Measurements from ENCODE around the gene PTGIS.
A peak's percentile ranks its signal among the peaks of the same experiment; 100 is the strongest.

PTGIS gene

DNA sequence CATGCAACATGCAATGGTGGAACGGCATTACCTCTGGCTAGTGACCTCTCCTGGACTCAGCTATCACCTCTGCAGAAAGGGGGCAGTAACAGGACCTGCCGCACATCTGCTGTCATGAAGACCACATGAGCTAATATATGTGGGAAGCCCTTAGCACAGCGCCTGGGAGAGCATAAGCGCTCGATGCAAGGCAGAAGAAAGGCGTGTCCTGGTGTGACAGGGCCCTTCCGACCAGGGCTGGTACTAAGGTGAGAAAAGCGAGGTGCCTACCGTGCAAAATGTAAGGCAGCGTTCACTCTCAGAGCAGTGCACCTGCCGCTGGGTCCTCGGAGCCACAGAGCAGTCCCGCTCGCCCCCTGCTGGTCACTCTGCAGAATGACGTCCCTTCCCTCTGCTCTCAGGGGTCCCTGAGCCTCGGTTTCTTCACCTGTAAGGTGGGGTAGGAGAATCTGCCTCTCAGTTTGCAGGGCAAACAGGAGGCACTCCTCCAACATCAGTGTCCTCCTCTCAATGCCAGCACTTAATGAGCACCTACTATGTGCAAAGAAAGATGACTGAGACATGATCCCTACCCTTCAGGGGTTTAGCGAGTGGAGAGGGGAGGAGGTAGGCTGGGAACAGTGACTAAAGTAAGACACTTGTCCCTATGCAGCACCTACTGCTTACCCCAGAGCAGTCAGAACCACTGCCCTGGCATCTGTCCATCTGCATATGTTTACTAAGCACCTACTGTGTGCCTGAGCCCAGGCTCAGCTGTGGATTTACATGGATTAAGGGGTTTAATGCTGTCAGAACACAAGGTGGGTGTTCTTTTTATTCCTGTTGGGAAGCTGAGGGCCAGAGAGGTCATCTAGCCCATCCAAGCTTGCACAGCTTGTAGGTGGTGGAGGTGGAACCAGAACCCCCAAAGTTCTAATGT lies 41.1 kb upstream of the PTGIS start:
- no peak overlapping the region for H3K27ac ChIP-seq
- peak overlapping the region; percentile 70 for H2AFZ ChIP-seq
- H3K4me2 ChIP-seq (ENCODE audit: low read length), result peak overlapping the region; percentile 55
- no peaks in the 10 kb centered on the region for H3K36me3 ChIP-seq (ENCODE audit: control insufficient read depth, insufficient read depth, low read length)
- H3K4me3 ChIP-seq (ENCODE audit: low read depth, low read length), result peak overlapping the region; percentile 30
- no peak overlapping the region for H3K9ac ChIP-seq
- H3K27me3 ChIP-seq (ENCODE audit: control insufficient read depth, insufficient read depth, low read length), result no peaks in the 10 kb centered on the region
- TF ChIP-seq, protein P1, sequence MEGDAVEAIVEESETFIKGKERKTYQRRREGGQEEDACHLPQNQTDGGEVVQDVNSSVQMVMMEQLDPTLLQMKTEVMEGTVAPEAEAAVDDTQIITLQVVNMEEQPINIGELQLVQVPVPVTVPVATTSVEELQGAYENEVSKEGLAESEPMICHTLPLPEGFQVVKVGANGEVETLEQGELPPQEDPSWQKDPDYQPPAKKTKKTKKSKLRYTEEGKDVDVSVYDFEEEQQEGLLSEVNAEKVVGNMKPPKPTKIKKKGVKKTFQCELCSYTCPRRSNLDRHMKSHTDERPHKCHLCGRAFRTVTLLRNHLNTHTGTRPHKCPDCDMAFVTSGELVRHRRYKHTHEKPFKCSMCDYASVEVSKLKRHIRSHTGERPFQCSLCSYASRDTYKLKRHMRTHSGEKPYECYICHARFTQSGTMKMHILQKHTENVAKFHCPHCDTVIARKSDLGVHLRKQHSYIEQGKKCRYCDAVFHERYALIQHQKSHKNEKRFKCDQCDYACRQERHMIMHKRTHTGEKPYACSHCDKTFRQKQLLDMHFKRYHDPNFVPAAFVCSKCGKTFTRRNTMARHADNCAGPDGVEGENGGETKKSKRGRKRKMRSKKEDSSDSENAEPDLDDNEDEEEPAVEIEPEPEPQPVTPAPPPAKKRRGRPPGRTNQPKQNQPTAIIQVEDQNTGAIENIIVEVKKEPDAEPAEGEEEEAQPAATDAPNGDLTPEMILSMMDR (IDR thresholded peaks at IDR 0.05), result peak; percentile 94
- H3K4me1 ChIP-seq, result peaks cover 9% of the 10 kb centered on the region
- H3K9me3 ChIP-seq (ENCODE audit: control insufficient read depth, low read length), result no peaks in the 10 kb centered on the region
- H3K79me2 ChIP-seq, result no peaks in the 10 kb centered on the region

DNA sequence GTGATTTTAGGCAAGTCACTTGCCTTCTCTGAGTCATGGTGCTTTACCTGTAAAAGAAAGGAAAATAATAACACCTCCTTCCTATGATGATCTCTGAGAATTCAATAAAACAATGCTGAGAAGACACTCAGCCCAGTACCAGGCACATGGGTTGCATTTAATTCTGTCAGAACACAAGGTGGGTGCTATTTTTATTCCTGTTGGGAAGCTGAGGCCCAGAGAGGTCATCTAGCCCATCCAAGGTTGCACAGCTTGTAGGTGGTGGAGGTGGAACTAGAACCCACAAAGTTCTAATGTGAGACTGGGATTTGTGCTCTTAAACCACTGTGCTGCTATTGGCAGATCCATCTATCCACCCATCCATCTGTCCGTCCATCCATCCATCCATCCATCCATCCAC lies 39.6 kb upstream of the PTGIS start:
- Histone ChIP-seq H3K9ac (no peak overlapping the region), H3K4me3 (ENCODE audit: low read depth, low read length) (no peak overlapping the region), H3K79me2 (no peaks in the 10 kb centered on the region), H3K27me3 (ENCODE audit: control insufficient read depth, insufficient read depth, low read length) (no peaks in the 10 kb centered on the region), H3K4me1 (peaks cover 9% of the 10 kb centered on the region), H3K4me2 (ENCODE audit: low read length) (no peak overlapping the region), H2AFZ (no peak overlapping the region), H3K36me3 (ENCODE audit: control insufficient read depth, insufficient read depth, low read length) (no peaks in the 10 kb centered on the region), H3K9me3 (ENCODE audit: control insufficient read depth, low read length) (no peaks in the 10 kb centered on the region), H3K27ac (no peak overlapping the region)
- TF ChIP-seq, protein P1 (IDR thresholded peaks at IDR 0.05), result no peak

DNA sequence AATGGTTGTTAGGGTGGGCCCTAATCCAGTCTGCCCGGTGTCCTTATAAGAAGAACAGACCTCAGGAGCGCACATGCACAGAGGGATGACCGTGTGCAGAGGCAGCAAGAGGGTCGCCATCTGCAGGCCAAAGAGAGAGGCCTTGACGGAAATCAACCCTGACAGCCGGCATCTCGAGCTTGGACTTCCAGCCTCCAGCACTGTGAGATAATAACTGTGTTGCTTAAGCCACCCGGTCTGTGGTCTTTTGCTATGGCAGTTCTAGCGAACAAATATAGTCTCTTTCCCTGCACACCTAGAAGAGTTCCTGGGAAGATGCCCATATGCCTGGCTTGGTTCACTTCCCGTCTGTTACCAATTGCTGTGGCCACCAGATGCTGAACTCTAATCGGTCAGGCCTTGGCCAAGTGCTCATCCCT lies 35.3 kb upstream of the PTGIS start:
- no peaks in the 10 kb centered on the region for H3K4me1 ChIP-seq
- no peaks in the 10 kb centered on the region for H3K36me3 ChIP-seq (ENCODE audit: control insufficient read depth, insufficient read depth, low read length)
- no peak overlapping the region for H2AFZ ChIP-seq
- H3K27ac ChIP-seq, result no peak overlapping the region
- no peak overlapping the region for H3K4me3 ChIP-seq (ENCODE audit: low read depth, low read length)
- no peaks in the 10 kb centered on the region for H3K9me3 ChIP-seq (ENCODE audit: control insufficient read depth, low read length)
- no peaks in the 10 kb centered on the region for H3K27me3 ChIP-seq (ENCODE audit: control insufficient read depth, insufficient read depth, low read length)
- H3K79me2 ChIP-seq, result no peaks in the 10 kb centered on the region
- H3K9ac ChIP-seq, result no peak overlapping the region
- H3K4me2 ChIP-seq (ENCODE audit: low read length), result no peak overlapping the region
- TF ChIP-seq, protein P1 (IDR thresholded peaks at IDR 0.05), result no peak

DNA sequence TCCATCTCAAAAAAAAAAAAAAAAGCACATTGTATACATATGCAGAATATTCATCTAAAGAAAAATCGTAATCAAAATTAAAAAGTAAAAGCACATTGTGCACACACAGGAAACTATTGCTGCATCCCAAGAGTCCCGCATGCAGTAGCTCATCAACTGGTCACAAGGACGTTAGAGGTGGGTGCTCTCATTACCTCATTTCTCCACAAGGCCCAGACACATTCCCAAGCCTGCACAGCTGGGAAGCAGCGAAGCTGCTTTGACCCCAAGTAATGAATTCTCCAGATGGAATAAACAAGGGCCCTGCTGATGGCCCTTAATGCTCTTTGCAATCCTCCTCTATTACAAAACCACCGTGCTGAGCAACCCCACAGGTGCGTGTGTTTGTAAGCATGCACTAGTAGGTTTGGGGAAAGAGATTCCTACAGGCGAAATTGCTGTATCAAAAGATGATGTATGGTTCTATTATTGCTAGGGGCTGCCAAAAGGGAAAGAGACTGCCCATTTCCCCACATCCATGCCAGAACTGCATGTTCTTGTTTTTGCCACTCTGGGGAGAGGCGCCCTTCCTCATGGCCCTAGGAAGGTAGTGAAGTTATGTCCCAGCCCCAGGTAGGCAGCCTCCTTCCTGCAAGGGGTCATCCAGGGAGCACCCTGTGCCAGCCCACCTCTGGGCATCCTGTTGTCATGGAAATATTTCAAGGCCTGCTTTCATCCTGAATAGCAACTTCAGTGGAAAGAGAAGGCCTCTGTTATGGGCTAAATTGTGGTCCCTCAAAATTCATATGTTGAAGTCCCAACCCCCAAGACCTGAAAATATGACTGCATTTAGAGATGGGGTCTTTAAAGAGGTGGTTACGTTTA lies 34.6 kb upstream of the PTGIS start:
- H3K79me2 ChIP-seq, result no peaks in the 10 kb centered on the region
- no peak overlapping the region for H3K4me3 ChIP-seq (ENCODE audit: low read depth, low read length)
- no peaks in the 10 kb centered on the region for H3K36me3 ChIP-seq (ENCODE audit: control insufficient read depth, insufficient read depth, low read length)
- H3K27me3 ChIP-seq (ENCODE audit: control insufficient read depth, insufficient read depth, low read length), result no peaks in the 10 kb centered on the region
- H3K27ac ChIP-seq, result no peak overlapping the region
- no peak overlapping the region for H2AFZ ChIP-seq
- H3K4me1 ChIP-seq, result no peaks in the 10 kb centered on the region
- no peak overlapping the region for H3K4me2 ChIP-seq (ENCODE audit: low read length)
- TF ChIP-seq, protein P1 (IDR thresholded peaks at IDR 0.05), result no peak
- no peak overlapping the region for H3K9ac ChIP-seq
- no peaks in the 10 kb centered on the region for H3K9me3 ChIP-seq (ENCODE audit: control insufficient read depth, low read length)

Data from parathyroid adenoma (tissue), 2 donors.